GM12891 (cell line): ENCODE measurements around the gene ST3GAL4.

ENCODE experiments used
- POLR2A ChIP-seq: IDR thresholded peaks from 2 replicates; pipeline ENCODE4 v1.6.1; 2011; ENCODE audit warnings: low read depth, low read length, control low read depth
- POLR2AphosphoS5 ChIP-seq: IDR thresholded peaks from 2 replicates; pipeline ENCODE4 v1.6.1; 2011; ENCODE audit warnings: low read depth, low read length, control low read depth
- TAF1 ChIP-seq: IDR thresholded peaks from 2 replicates; pipeline ENCODE4 v1.6.1; 2011; ENCODE audit warnings: low read depth, low read length, control low read depth

DNA sequence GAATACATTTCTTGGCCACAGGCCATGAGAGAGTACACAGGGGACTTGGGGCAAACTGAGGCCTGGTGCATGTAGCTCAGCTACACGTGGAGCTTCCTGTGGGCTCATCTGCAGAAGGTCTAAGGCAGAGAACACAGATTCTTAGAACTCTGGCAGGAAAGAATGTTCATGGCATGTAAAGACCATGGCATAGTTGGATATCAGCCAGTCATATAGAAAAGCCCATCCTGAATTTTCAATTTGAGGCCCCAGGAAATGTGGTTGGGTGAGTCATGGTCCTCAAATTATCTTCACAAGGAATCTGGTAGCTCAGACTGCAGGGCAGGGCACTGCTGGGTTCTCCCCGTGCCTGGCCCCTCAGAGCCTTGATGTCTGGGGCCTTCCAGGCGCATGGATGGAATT is 13.7 kb upstream of the ST3GAL4 start:
- TF ChIP-seq POLR2A: no peak
- no peak for TF ChIP-seq TAF1
- TF ChIP-seq POLR2AphosphoS5: no peak
